Common myeloid progenitor, CD34-positive (primary cell): ENCODE results near the gene PRTG.
"Not testable (repeated sequence)": the region's sequence is repeated elsewhere in the genome, so short reads cannot be mapped to it uniquely, and the experiment has no call there.

ENCODE experiments used
- CTCF ChIA-PET: fragments of 350-600 bp; sonication (Branson Sonifier 250); formaldehyde crosslinking; loops from one replicate; lab custom pipeline; 2021; ENCODE audit warnings: antibody characterized with exemption; lab: Charles Lee
- POLR2A ChIA-PET: fragments of 350-600 bp; sonication (Branson Sonifier 250); formaldehyde crosslinking; loops from one replicate; lab custom pipeline; 2021; ENCODE audit warnings: antibody characterized with exemption; lab: Charles Lee
- DNase-seq, 3 donors: peaks; one replicate each; pipeline versions ENCODE4 v3.0.0 to v3.0.0-alpha.2; 2013
- H3K27ac ChIP-seq, 2 experiments: 1 replicate in 1 of 2; 2 replicates in 1 of 2; pipeline ENCODE4 v1.7.0; 2013; ENCODE audit warnings: inconsistent platforms in 2 of 2, low read length in 2 of 2, mild to moderate bottlenecking in 2 of 2, low read depth in 1 of 2, moderate library complexity in 1 of 2; ENCODE audit not compliant: severe bottlenecking in 2 of 2, insufficient read depth in 1 of 2, poor library complexity in 1 of 2
- H3K27me3 ChIP-seq, 5 experiments: replicated peaks in 2 of 5; 1 replicate in 3 of 5; 2 replicates in 2 of 5; pipeline versions ENCODE4 v1.6.1 to v1.7.0; 2013; ENCODE audit warnings: low read length in 4 of 5, mild to moderate bottlenecking in 2 of 5, moderate library complexity in 2 of 5, inconsistent platforms in 1 of 5; ENCODE audit not compliant: insufficient read depth in 5 of 5, control insufficient read depth in 4 of 5
- H3K36me3 ChIP-seq, 4 experiments: 1 replicate in 2 of 4; 2 replicates in 2 of 4; pipeline versions ENCODE4 v1.6.1 to v1.7.0; 2013; ENCODE audit warnings: low read length in 3 of 4, control low read depth in 1 of 4, mild to moderate bottlenecking in 1 of 4; ENCODE audit not compliant: control insufficient read depth in 4 of 4, insufficient read depth in 4 of 4
- H3K4me1 ChIP-seq, 4 experiments: 1 replicate in 3 of 4; 2 replicates in 1 of 4; pipeline versions ENCODE4 v1.6.1 to v1.7.1; 2013; ENCODE audit warnings: low read length in 3 of 4, mild to moderate bottlenecking in 3 of 4, control low read depth in 1 of 4, inconsistent platforms in 1 of 4, moderate library complexity in 1 of 4; ENCODE audit not compliant: control insufficient read depth in 4 of 4, insufficient read depth in 4 of 4; ENCODE audit errors: control extremely low read depth in 1 of 4
- H3K4me3 ChIP-seq, 7 experiments: 1 replicate in 4 of 7; 2 replicates in 3 of 7; pipeline versions ENCODE4 v1.5.1 to v1.7.0; 2013; ENCODE audit warnings: mild to moderate bottlenecking in 7 of 7, low read length in 6 of 7, moderate library complexity in 6 of 7, inconsistent platforms in 2 of 7, low read depth in 2 of 7, control low read depth in 1 of 7; ENCODE audit not compliant: insufficient read depth in 4 of 7, control insufficient read depth in 1 of 7; ENCODE audit errors: extremely low read depth in 1 of 7
- H3K9me3 ChIP-seq, 5 experiments: 1 replicate in 4 of 5; 2 replicates in 1 of 5; pipeline versions ENCODE4 v1.6.1 to v1.7.1; 2013; ENCODE audit warnings: low read length in 4 of 5, mild to moderate bottlenecking in 2 of 5, inconsistent platforms in 1 of 5, low read depth in 1 of 5, moderate library complexity in 1 of 5; ENCODE audit not compliant: control insufficient read depth in 4 of 5, insufficient read depth in 2 of 5; ENCODE audit errors: control extremely low read depth in 1 of 5
- WGBS: methylation state at CpG from one replicate; pipeline ENCODE4 v1.1.5; 2013; ENCODE audit not compliant: insufficient coverage; 5-methylcytosine and 5-hydroxymethylcytosine counted together

Gene PRTG

GRCh38 chr15:55770261-55770660 is 27.3 kb upstream of the PRTG start:
- Histone ChIP-seq H3K27ac (no peak overlapping the region), H3K9me3 (no peaks in the 10 kb centered on the region), H3K4me3 (no peak overlapping the region), H3K27me3 (no peaks in the 10 kb centered on the region), H3K36me3 (no peaks in the 10 kb centered on the region), H3K4me1 (peaks cover 0 to 7% (median 1%) of the 10 kb centered on the region in 4 experiments)
- DNase-seq = no peak
- CTCF ChIA-PET = interaction anchor here (1.6 kb wide), 1 partner anchor 16 kb away, joined by 3 read pairs; no protein-coding TSS in a partner anchor
- 100% methylated on average over 3 of the region's 4 CpGs for WGBS
- POLR2A ChIA-PET = no interaction called here

GRCh38 chr15:55768670-55769185 is 25.8 kb upstream of the PRTG start:
- 96% methylated on average over 10 of the region's 10 CpGs for WGBS
- ChIA-PET POLR2A (no interaction called here), CTCF (no interaction called here)
- Histone ChIP-seq H3K4me1 (peaks cover 0 to 7% (median 1%) of the 10 kb centered on the region in 4 experiments), H3K4me3 (no peak overlapping the region), H3K27me3 (no peaks in the 10 kb centered on the region), H3K9me3 (no peaks in the 10 kb centered on the region), H3K27ac (no peak overlapping the region), H3K36me3 (no peaks in the 10 kb centered on the region)
- no peak for DNase-seq

GRCh38 chr15:55766676-55767075 is 23.7 kb upstream of the PRTG start:
- 80% methylated on average over 1 of the region's 4 CpGs for WGBS
- no peak overlapping the region for H3K4me3 ChIP-seq
- H3K27me3 ChIP-seq = no peaks in the 10 kb centered on the region
- no peak overlapping the region for H3K27ac ChIP-seq
- peak in 2 of 3 donors; percentile 38 to 52 for DNase-seq
- ChIA-PET POLR2A (no interaction called here), CTCF (no interaction called here)
- H3K9me3 ChIP-seq = no peaks in the 10 kb centered on the region
- no peaks in the 10 kb centered on the region for H3K36me3 ChIP-seq
- peaks cover 0 to 7% (median 1%) of the 10 kb centered on the region in 4 experiments for H3K4me1 ChIP-seq

- Histone ChIP-seq H3K4me3 (no peak overlapping the region), H3K9me3 (no peaks in the 10 kb centered on the region), H3K4me1 (peaks cover 0 to 7% (median 1%) of the 10 kb centered on the region in 4 experiments), H3K36me3 (no peaks in the 10 kb centered on the region), H3K27me3 (no peaks in the 10 kb centered on the region), H3K27ac (no peak overlapping the region)
- ChIA-PET POLR2A (no interaction called here), CTCF (no interaction called here)
- no peak for DNase-seq
- 92% methylated on average over 6 of the region's 6 CpGs for WGBS
Observed at GRCh38 chr15:55764398-55764797, 21.4 kb upstream of the PRTG start.

GRCh38 chr15:55758580-55758986 is 15.6 kb upstream of the PRTG start:
- ChIA-PET POLR2A (no interaction called here), CTCF (no interaction called here)
- Histone ChIP-seq H3K9me3 (no peaks in the 10 kb centered on the region), H3K27ac (no peak overlapping the region), H3K27me3 (peaks cover 0 to 2% (median 0%) of the 10 kb centered on the region in 5 experiments), H3K4me3 (no peak overlapping the region), H3K4me1 (no peaks in the 10 kb centered on the region), H3K36me3 (no peaks in the 10 kb centered on the region)
- WGBS = 91% methylated on average over 11 of the region's 13 CpGs
- DNase-seq = peak in 1 of 3 donors; percentile 21

- CTCF ChIA-PET, POLR2A ChIA-PET: not testable (repeated sequence)
- 100% methylated on average over 2 of the region's 5 CpGs for WGBS
Observed at GRCh38 chr15:55753433-55753832, 10.5 kb upstream of the PRTG start.

GRCh38 chr15:55750706-55751105 is 7.8 kb upstream of the PRTG start:
- 100% methylated on average over 1 of the region's 2 CpGs for WGBS
- H3K9me3 ChIP-seq = no peaks in the 10 kb centered on the region
- peaks cover 0 to 6% (median 0%) of the 10 kb centered on the region in 5 experiments for H3K27me3 ChIP-seq
- CTCF ChIA-PET = interaction anchor here (0.6 to 1.9 kb wide), 2 partner anchors 24 to 226 kb away, joined by 3 to 4 read pairs; no protein-coding TSS in a partner anchor
- H3K27ac ChIP-seq = no peak overlapping the region
- DNase-seq = no peak
- no peaks in the 10 kb centered on the region for H3K36me3 ChIP-seq
- POLR2A ChIA-PET = no interaction called here
- no peaks in the 10 kb centered on the region for H3K4me1 ChIP-seq
- H3K4me3 ChIP-seq = no peak overlapping the region

More at GRCh38 chr15:55753433-55753832, 10.5 kb upstream of the PRTG start:
- H3K4me1 ChIP-seq, H3K27ac ChIP-seq, H3K4me3 ChIP-seq, H3K9me3 ChIP-seq, DNase-seq, H3K27me3 ChIP-seq, H3K36me3 ChIP-seq: not testable (repeated sequence)
